GM18508 (cell line): ENCODE results near the gene MICAL1.
A peak's percentile ranks its signal among the peaks of the same experiment; 100 is the strongest.

Experiments
- ATAC-seq: cut with Tn5 transposase; IDR thresholded peaks from one replicate; pipeline ENCODE4 v1.9.1; 2021; ENCODE audit warnings: moderate number of reproducible peaks; ENCODE audit not compliant: insufficient read depth, unreplicated experiment

The MICAL1 gene, protein sequence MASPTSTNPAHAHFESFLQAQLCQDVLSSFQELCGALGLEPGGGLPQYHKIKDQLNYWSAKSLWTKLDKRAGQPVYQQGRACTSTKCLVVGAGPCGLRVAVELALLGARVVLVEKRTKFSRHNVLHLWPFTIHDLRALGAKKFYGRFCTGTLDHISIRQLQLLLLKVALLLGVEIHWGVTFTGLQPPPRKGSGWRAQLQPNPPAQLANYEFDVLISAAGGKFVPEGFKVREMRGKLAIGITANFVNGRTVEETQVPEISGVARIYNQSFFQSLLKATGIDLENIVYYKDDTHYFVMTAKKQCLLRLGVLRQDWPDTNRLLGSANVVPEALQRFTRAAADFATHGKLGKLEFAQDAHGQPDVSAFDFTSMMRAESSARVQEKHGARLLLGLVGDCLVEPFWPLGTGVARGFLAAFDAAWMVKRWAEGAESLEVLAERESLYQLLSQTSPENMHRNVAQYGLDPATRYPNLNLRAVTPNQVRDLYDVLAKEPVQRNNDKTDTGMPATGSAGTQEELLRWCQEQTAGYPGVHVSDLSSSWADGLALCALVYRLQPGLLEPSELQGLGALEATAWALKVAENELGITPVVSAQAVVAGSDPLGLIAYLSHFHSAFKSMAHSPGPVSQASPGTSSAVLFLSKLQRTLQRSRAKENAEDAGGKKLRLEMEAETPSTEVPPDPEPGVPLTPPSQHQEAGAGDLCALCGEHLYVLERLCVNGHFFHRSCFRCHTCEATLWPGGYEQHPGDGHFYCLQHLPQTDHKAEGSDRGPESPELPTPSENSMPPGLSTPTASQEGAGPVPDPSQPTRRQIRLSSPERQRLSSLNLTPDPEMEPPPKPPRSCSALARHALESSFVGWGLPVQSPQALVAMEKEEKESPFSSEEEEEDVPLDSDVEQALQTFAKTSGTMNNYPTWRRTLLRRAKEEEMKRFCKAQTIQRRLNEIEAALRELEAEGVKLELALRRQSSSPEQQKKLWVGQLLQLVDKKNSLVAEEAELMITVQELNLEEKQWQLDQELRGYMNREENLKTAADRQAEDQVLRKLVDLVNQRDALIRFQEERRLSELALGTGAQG

DNA sequence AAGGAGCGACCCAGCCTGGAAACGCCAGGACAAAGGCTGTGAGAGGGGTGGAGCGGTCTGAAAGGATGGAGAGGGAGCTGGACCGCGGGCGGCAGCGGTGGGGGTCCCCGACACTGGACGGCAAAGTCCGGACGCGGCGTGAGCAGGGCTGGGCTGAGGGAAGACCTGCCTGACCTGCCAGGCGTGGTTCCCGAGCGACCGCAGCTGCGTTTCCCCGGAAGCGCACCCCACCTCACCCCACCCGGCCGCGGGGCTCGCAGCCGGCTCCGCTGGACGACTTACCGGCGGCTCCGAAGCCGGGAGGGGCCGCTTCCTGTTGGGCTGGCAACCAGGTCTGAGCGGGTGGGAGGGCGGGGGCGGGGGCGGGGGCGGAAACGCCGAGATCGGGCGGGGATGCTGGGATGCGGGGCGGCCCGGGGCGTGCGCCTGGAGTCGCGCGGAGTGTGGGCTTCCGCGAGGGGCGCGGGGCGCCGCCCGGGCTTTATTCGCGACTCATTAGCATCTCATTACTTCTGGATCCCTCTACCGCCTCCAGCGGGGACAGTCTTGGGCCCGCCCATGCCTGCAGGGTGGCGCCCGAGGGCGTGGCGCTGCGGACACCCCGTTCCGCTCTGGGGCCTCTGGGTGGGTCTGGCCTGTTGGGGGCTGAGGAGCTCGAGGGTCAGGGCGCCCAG lies at the start of gene MICAL1:
Gene MICAL1, minus strand, starts transcription at position 336 of the 674 bp plus-strand sequence. CDS start 1,576 bp downstream, outside the sequence.
- ATAC-seq, result peak; percentile 29

DNA sequence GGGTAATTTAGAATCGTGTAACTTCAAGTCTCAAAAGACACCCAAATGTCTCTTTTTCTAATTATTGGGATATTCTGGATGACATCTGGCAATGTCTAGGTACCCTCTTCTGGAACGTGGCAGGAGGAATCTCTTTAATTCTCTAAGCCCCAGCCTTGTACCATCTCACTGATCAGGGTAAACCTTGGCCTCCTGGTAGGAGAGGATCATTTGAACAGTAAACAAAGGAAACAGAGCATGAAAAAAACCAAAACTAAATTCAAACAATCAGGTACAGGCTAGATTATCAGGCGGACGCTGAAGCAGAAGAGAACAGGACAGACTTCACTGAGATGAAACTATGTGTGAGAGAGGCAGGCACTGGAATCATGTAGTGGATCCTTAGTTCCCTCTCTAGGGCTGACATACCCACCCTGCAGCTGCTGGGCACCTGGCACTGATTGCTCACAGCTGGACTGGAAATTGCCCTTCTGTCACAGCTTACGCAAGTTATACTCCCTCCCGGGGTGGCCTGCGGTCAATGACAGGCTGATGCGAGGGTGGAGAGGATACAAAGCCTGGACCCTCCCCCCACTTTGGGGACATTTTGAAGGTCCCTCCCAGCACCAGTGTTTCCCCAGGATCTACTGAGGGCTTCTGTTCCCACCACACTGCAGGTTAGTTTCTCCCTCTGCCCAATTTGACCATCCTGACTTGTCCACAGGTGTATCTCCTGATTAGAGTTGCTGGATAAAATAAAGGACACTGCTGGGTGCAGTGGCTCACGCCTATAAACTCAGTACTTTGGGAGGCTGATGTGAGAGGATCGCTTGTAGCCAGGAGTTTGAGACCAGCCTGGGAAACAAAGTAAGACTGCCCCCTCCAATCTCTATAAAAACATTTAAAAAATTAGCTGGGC lies 48.0 kb upstream of the MICAL1 start:
- ATAC-seq, result no peak

DNA sequence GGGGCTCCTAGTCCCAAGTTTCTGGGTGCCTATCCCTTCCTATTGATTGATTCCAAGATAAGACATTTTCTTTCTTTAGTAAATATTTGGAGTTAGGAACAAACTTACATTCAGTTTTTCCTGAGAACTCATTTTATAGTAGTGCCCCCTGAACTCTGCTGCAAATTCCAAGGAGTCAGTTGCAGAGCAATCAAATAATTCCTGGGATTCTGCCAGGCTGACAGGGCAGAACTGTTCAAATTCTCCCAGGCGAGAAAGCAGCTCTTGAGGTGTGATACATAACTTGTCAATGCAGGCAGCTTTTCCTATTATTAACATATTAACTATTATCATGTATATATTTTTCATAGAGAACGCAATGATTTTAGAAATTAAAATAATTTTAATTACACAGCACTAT lies 43.4 kb upstream of the MICAL1 start:
- ATAC-seq, result no peak

DNA sequence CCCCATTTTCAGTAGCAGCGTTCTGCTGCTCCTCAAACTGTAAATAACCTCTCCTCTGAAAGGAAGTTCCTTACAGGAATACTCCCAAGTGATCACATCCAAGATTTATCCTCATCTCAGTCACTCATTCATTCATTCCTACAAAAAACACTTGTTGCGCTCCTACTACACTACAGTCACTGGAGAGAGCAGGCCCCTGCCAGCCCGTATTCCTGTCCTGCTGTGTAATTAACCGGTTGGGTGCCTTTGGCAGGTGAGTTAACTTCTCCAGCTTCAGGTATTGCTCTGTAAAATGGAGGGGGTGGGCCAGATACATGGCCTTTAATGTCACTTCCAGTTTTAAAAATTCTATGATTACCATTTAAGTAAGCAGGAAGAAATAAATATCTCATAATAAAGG lies 42.5 kb upstream of the MICAL1 start:
- ATAC-seq, result no peak

DNA sequence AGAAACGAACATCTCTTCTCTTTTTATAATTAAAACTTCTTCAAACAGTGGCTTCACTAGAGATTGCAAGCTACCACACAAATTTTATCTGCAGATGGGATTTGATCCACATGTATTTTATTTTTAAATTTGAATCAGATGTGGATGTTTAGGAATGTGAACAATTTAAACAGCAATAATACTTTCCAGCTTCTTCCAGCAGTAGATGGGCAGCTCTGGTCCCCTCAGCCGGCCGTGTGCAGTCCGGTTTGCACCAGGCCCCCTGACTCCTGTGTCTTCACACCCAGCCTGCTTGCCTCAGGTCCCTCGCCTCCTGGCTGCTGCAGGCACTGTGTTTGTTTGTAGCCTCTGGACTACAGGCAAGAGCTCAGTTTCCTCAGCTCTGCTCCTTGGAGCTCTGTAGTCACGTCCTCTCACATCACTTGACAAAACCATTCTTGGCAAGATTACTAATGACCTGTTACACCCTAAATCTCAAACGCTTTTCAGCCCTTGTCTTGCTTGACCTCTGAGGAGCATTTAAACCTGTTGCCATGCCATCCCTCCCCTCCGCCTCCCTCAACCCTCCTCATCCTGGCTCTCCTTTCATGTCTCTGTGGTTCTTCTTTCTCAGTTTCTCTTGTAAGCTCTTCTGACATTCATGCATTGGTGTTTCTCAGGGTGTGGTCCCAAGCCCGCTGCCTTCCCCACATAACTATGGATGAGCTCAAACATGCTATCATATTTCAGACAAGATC lies 40.6 kb upstream of the MICAL1 start:
- ATAC-seq, result no peak

DNA sequence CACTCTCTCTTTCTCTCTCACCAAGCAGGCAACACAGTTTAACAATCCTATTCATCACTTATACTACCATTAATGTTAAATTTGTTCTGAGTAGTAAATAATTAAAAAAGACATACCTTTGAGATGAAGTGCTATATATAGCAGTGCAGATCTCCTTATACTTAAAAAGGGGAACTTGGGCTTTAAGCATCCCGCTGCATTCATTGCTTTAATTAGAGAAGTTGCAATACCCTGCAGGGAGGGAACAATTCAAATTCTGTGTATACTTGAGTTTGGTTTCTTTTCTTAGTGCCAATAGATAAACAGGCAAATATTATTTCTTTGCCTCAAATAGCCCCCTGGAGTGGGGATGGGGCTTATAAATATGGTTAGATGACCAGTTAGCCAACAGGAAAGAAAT lies 38.3 kb upstream of the MICAL1 start:
- no peak for ATAC-seq

DNA sequence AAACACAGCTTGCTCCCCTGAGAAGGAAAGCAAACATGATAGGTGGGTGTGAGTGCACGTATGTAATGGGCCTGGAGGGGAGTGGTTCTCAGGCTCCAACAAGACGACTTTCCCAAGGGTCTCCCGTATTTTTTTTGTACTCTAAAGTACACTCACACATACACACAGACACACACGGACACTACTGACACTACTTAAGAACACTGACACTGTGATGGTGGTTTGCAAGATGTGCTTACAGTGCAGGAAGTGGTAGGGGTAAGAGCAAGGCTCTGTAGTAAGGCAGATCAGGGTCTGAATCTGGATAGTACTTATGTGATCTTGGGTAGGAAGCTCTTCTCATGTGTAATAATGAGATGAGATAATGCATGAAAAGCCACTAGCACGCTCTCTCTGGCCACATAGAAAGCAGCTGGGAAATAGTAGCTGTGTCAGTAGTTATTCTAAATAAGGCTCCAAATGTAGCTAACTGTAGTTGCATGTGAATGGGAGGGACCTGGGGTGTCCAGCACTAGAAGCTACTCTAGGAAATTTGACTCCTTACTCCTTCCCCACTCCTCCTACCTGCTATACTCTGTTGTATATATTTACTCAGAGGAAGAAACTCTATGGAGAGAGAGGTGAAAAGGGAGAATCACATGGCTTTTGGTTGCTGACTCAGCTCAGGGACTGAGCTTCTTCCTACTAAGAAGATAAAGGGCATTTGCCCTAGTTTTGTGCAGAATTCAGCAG lies 35.8 kb upstream of the MICAL1 start:
- no peak for ATAC-seq

DNA sequence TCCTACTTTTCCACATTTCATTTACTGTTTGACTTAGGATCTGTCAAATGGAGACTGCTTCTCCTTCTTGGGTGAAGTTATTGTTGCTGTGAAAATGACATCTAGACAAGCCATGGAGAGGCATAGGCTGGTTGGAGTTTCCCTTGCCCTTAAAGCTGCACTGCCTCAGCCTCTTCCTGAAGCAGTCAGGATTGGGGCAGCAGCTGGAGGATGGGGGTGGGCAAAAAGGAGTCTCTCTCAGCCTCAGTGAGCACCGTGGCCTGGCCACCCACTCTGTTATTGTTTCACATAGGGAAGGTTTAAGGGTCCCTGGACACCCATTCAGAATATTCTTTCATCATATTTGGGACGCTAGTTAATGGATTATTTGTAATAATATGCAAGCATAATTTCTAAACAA lies 35.1 kb upstream of the MICAL1 start:
- no peak for ATAC-seq

DNA sequence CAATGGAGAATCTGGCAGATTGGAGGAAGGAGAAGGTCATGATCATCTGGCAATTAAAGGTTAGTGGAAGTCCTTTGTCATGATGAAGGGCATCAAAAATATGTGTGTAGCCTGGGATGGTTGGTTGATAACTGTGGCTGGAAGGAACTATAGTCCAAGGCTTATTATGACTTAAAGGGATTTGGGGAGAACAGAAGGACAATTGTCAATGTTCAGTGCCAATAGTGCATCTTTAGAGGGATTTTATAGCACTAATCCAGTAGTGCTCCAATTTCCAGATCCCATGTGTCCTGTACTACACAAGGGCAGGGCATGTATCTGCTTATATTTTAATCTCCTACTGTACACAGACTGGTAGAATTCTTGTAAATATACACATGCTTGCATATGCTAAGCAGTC lies 32.4 kb upstream of the MICAL1 start:
- no peak for ATAC-seq

DNA sequence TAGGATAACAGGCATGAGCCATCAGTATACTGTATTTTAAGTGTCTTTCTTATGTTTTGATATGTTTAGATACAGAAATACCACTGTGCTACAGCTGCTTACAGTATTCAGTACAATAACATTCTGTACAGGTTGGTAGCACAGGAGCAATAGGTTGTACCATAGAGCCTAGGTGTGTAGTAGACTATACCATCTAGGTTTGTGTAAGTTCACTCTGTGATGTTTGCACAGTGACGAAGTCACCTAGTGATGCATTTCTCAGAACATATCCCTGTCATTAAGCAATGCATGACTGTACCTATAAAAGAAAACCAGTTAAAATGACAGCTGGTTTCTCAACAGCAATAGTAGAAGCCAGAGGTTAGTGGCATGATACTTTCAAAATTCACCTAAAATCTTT lies 30.5 kb upstream of the MICAL1 start:
- ATAC-seq, result no peak

DNA sequence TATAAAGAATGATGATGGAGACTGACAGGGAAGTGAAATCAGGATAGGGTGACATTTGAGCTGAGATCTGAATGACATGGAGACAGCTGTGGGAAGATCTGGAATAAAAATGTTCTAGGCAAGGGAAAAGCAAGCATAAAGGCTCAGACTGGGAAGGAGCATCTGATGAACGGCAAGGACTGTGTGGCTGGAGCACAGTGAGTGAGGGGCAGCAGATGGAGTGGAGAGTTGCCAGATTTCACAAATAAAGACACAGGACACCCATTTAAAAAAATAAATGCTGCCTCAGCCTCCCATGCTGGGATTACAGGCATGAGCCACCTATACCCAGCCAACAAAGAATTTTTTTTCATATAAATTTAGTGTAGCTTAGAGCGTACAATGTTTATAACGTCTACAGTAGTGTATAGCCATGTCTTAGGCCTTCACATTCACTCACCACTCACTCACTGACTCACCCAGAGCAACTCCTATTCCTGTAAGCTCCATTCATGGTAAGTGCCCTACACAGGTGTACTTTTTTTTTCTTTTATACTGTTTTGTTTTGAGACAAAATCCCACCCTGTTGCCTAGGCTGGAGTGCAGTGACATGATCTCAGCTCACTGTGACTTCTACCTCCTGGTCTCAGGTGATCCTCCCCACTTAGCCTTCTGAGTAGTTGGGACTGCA lies 29.8 kb upstream of the MICAL1 start:
- ATAC-seq, result no peak

DNA sequence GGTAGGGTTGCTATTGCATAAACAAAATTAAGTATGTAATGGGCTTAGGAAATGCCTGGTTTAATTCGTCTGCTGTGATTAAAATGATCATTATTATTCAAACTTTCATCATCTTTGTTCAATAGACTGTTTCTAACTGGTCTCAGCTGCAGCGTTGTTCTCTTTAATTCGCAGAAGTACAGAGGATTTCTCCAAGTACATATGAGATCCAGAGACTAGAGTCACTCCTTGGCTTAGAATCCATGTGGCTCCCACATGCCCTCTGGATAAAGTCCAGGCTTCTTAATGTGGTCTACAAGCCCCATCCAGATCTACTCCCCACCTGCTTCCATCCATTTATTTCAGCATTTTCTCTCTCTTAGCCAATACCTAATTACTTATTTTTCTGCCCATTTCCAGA lies 28.6 kb upstream of the MICAL1 start:
- ATAC-seq, result no peak

DNA sequence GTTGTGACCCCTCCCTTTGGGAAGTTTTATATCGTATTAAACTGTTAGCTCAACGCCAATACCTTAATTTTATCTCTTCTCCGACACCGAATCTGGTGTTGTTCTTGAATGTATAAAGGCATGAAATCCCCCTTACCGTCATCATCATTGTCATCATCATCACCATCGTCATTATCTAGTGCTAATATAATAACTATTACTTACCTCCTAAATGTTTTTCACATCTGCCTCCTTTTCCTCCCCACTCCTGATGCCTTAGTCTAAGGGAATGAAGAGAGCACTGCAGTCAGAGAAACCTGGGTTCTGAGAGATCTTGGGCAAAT lies 28.1 kb upstream of the MICAL1 start:
- no peak for ATAC-seq

DNA sequence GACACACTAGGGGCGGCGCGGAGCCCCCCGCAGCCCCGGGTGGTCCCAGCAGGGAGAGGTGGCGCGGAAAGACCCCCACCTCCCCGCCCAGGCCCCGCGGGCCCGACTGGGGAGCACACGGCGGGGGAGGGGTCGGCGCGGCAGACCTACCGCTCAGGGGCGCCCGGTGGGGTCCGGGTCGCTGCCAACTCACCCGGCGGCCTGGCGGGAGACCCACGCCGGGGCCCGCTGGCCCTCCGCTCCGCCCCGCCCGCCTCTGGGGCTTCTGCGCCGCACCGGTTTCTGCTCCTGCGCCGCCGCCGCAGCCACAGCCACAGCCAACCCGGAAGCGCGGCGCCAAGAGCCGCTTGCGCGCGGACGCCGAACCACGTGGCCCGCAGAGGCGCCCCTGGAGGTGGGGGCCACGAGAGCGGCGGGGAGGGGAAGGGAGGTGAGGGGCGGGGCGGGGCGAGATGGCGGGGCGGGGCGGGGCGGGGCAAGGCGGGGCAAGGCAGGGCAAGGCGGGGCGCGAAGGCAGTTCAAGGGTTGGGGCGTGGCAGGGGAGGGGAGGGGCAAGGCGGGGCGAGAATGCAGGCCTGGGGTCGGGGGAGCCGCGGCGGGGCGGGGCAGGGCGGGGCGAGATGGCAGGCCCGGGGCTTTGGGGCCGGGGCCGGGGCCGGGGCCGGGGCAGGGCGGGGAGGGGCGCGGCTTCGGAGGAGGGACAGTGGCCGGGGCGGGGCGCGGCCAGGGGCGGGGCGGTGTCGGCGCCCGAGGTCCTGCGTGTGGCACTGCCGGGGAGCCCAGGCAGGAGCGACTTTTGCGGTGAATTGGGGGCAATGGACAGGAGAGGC lies 27.5 kb upstream of the MICAL1 start, which contains the start of gene ZBTB24:
Gene ZBTB24, minus strand, starts transcription at position 315 of the 830 bp plus-strand sequence. CDS start 1,193 bp downstream, outside the sequence.
- ATAC-seq, result peak; percentile 51

DNA sequence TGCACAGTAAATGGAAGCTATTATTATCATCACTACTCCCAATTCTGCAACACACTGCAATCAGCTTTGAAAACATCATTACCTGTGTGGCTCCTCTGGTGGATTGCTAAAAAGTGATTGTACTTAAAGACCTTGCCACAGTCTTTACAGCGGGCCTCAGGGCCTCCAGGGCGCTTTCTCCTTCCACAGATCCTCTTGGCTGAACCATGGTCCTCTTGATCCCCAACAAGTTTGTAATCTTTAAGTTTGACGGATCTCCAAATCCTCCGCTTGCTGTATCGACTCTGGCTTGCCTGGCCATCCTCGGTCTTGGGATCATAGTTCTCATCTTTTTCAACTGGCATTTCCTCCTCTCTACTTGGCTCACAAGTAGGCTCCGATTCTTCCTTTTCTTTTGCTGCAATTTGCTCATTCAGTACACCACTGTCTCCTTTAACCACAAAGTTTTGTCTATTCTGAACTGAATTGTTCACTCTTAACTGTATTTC lies 25.5 kb upstream of the MICAL1 start:
- ATAC-seq, result no peak

DNA sequence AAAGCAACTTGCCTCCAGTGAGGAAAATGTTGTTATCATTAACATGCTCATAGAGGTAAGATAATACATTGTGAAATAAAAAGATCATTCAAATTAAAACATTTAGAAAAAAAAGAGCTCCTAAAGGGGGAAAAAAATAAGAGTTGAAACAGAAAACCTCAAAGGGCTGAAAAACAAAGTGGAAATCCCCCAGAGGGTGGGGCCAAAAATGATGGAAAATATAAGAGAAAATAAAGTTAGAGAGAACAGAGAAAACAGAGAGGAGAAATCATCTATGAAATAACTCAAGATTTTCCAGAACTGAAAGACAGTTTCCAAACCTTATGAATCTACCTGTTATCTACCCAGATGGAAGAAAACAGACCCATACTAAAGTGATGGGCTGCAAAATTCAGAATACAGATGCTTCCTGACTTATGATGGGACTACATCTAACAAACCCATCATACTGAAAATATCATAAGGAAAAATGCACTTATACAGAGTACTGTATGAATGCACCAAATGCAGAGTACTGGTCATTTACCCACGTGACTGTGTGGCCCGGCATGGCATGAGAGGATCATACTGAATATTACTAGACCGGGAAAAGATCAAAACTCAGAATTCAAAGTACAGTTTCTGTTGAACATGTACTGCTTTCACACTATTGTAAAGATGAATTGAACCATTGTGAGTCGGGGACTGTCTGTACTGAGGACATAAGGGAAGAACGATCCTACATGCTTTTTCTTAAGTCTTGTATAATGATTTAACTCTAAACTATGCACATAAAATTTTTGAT lies 23.5 kb upstream of the MICAL1 start:
- ATAC-seq, result no peak
